ENCODE data around the gene MAN1A1.
A peak's percentile ranks its signal among the peaks of the same experiment; 100 is the strongest.

The MAN1A1 gene

GRCh38 chr6:119140196-119141140 lies 209.1 kb downstream of the MAN1A1 start:
- DNase-seq (ENCODE audit: low spot score), result no peak

- DNase-seq (ENCODE audit: low spot score), result no peak
Observed at GRCh38 chr6:119138906-119139541, 210.5 kb downstream of the MAN1A1 start.

- peak; percentile 51 for DNase-seq (ENCODE audit: low spot score)
Observed at GRCh38 chr6:119137194-119138072, 212.1 kb downstream of the MAN1A1 start.

- DNase-seq (ENCODE audit: low spot score), result no peak
Observed at GRCh38 chr6:119134752-119135151, 214.8 kb downstream of the MAN1A1 start.

GRCh38 chr6:119133400-119133799 lies 216.2 kb downstream of the MAN1A1 start:
- DNase-seq (ENCODE audit: low spot score), result no peak

- DNase-seq (ENCODE audit: low spot score), result no peak
Observed at GRCh38 chr6:119132261-119132981, 217.1 kb downstream of the MAN1A1 start.

- peak; percentile 53 for DNase-seq (ENCODE audit: low spot score)
Observed at GRCh38 chr6:119129968-119130484, 219.5 kb downstream of the MAN1A1 start.

- DNase-seq (ENCODE audit: low spot score), result peak; percentile 85
Observed at GRCh38 chr6:119129148-119129967, 220.2 kb downstream of the MAN1A1 start.

GRCh38 chr6:119128252-119128912 lies 221.2 kb downstream of the MAN1A1 start:
- no peak for DNase-seq (ENCODE audit: low spot score)

GRCh38 chr6:119127627-119128026 lies 221.9 kb downstream of the MAN1A1 start:
- no peak for DNase-seq (ENCODE audit: low spot score)
